C4-2B (cell line): ENCODE measurements around the gene PHACTR1.

ENCODE experiments used
- CTCF ChIP-seq: fragments of 450-650 bp; conservative IDR thresholded peaks from 2 replicates; pipeline ENCODE4 v1.5.1; 2017; ENCODE audit warnings: mild to moderate bottlenecking
- ZFX ChIP-seq: fragments of 450-650 bp; IDR thresholded peaks from 2 replicates; pipeline ENCODE4 v1.6.1; 2017

GRCh38 chr6:12991435-12991834, 274.9 kb downstream of the PHACTR1 start:
- no peak for TF ChIP-seq CTCF
- no peak for TF ChIP-seq ZFX
